ENCODE measurements around the gene CNTROB.

- no peak for TF ChIP-seq CTCF (IDR thresholded peaks at IDR 0.05 in 4 of 5, conservative IDR thresholded peaks at IDR 0.05 in 1 of 5)
- TF ChIP-seq POLR2A (IDR thresholded peaks at IDR 0.05), result no peak
Observed at GRCh38 chr17:7982666-7983065, 50.7 kb downstream of the CNTROB start.
